ENCODE results near the gene PRM3.
A peak's percentile ranks its signal among the peaks of the same experiment; 100 is the strongest.

Gene PRM3

GRCh38 chr16:11272484-11272883 lies 945 bp downstream of the PRM3 start:
- no peaks in the 10 kb centered on the region for H3K9me3 ChIP-seq (ENCODE audit: control insufficient read depth, low read length)
- no peak overlapping the region for H3K4me3 ChIP-seq (ENCODE audit: insufficient read depth, low read depth, low read length, poor library complexity, severe bottlenecking)
- DNase-seq: no peak
- H3K27ac ChIP-seq (ENCODE audit: insufficient read depth, low read length, poor library complexity, severe bottlenecking): no peak overlapping the region
- no peaks in the 10 kb centered on the region for H3K36me3 ChIP-seq (ENCODE audit: control insufficient read depth, insufficient read depth, low read length)
- H3K27me3 ChIP-seq (replicated peaks; ENCODE audit: control insufficient read depth, insufficient read depth, low read length, poor library complexity, severe bottlenecking): no peaks in the 10 kb centered on the region
- no peaks in the 10 kb centered on the region for H3K4me1 ChIP-seq (ENCODE audit: control insufficient read depth, insufficient read depth, low read length, poor library complexity, severe bottlenecking)

DNA sequence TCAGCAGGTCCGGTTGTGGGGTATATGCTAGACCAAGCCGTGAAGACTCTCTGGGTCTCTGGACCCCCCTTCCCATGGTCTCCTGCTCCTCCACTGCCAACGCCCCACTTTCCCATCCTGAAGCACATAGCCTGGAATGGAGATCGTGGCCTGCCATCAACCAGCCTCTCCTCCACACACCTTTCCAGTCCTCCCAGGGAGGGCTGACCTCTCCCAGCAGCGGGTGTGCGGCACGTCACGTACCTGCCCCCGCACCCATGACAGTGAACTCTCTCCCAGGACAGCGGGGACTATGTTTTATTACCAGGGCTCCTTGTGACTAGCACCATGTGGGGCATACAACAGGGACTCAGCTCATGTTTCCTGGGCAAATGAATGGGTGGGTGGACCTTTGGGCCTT lies 1.8 kb downstream of the PRM3 start:
- no peaks in the 10 kb centered on the region for H3K27me3 ChIP-seq (replicated peaks; ENCODE audit: control insufficient read depth, insufficient read depth, low read length, poor library complexity, severe bottlenecking)
- no peak overlapping the region for H3K27ac ChIP-seq (ENCODE audit: insufficient read depth, low read length, poor library complexity, severe bottlenecking)
- H3K36me3 ChIP-seq (ENCODE audit: control insufficient read depth, insufficient read depth, low read length): no peaks in the 10 kb centered on the region
- H3K9me3 ChIP-seq (ENCODE audit: control insufficient read depth, low read length): no peaks in the 10 kb centered on the region
- H3K4me1 ChIP-seq (ENCODE audit: control insufficient read depth, insufficient read depth, low read length, poor library complexity, severe bottlenecking): no peaks in the 10 kb centered on the region
- no peak overlapping the region for H3K4me3 ChIP-seq (ENCODE audit: insufficient read depth, low read depth, low read length, poor library complexity, severe bottlenecking)
- no peak for DNase-seq

DNA sequence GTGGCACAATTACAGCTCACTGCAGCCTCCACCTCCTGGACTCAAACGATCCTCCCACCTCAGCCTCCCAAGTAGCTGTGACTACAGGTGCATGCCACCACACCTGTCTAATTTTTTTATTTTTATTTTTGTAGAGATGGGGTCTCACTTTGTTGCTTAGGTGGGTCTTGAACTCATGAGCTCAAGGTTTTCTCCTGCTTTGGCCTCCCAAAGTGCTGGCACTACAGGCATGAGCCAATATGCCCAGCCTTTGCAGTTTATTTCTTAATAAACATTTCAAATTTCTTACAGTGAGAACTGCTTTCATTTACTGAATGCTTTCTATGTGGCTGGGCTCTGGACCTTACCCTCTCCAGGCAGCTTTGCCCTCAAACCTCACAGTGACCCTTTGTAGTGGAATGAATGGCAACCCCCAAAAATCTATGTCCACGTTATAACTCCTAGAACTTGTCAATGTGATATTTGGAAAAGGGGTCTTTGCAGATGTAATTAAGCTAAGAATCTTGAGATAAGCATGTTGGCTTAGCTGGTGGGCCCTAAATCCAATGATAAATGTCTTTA lies 2.7 kb downstream of the PRM3 start:
- H3K36me3 ChIP-seq (ENCODE audit: control insufficient read depth, insufficient read depth, low read length): no peaks in the 10 kb centered on the region
- no peaks in the 10 kb centered on the region for H3K4me1 ChIP-seq (ENCODE audit: control insufficient read depth, insufficient read depth, low read length, poor library complexity, severe bottlenecking)
- no peak overlapping the region for H3K4me3 ChIP-seq (ENCODE audit: insufficient read depth, low read depth, low read length, poor library complexity, severe bottlenecking)
- H3K9me3 ChIP-seq (ENCODE audit: control insufficient read depth, low read length): no peaks in the 10 kb centered on the region
- no peak overlapping the region for H3K27ac ChIP-seq (ENCODE audit: insufficient read depth, low read length, poor library complexity, severe bottlenecking)
- DNase-seq: no peak
- no peaks in the 10 kb centered on the region for H3K27me3 ChIP-seq (replicated peaks; ENCODE audit: control insufficient read depth, insufficient read depth, low read length, poor library complexity, severe bottlenecking)

GRCh38 chr16:11268921-11269375 lies 4.5 kb downstream of the PRM3 start, which contains the start of gene TNP2:
Gene TNP2 (minus strand): TSS chr16:11269325. CDS start chr16:11269262, 63 bp downstream.
- Histone ChIP-seq H3K27ac (ENCODE audit: insufficient read depth, low read length, poor library complexity, severe bottlenecking) (no peak within 1 kb of the TSS), H3K27me3 (replicated peaks; ENCODE audit: control insufficient read depth, insufficient read depth, low read length, poor library complexity, severe bottlenecking) (no peaks in the 10 kb centered on the region), H3K4me1 (ENCODE audit: control insufficient read depth, insufficient read depth, low read length, poor library complexity, severe bottlenecking) (peaks cover 5% of the 10 kb centered on the region), H3K36me3 (ENCODE audit: control insufficient read depth, insufficient read depth, low read length) (no peaks in the 10 kb centered on the region), H3K4me3 (ENCODE audit: insufficient read depth, low read depth, low read length, poor library complexity, severe bottlenecking) (no peak within 1 kb of the TSS), H3K9me3 (ENCODE audit: control insufficient read depth, low read length) (no peaks in the 10 kb centered on the region)
- DNase-seq: no peak

DNA sequence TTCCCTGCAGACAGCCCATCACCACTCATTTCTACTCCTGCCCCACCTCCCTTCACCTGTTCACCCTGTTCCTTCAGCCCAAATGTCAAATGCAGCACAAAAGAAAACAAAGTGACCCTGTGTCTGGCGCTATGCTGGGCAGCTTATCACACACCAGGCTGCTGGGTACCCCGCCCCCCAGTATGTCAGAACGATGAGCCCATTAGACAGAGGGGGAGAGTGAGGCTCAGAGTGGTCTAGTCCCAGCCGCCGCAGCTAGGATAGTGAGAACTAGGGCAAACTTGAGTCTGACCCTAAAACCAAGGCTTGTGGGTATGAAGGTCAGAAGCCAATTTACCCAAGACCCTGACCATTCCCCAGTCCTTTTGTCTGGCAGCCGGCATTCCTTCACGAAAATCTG lies 8.3 kb downstream of the PRM3 start:
- no peak overlapping the region for H3K27ac ChIP-seq (ENCODE audit: insufficient read depth, low read length, poor library complexity, severe bottlenecking)
- H3K9me3 ChIP-seq (ENCODE audit: control insufficient read depth, low read length): no peaks in the 10 kb centered on the region
- H3K4me3 ChIP-seq (ENCODE audit: insufficient read depth, low read depth, low read length, poor library complexity, severe bottlenecking): no peak overlapping the region
- no peaks in the 10 kb centered on the region for H3K27me3 ChIP-seq (replicated peaks; ENCODE audit: control insufficient read depth, insufficient read depth, low read length, poor library complexity, severe bottlenecking)
- peaks cover 16% of the 10 kb centered on the region for H3K4me1 ChIP-seq (ENCODE audit: control insufficient read depth, insufficient read depth, low read length, poor library complexity, severe bottlenecking)
- no peak for DNase-seq
- no peaks in the 10 kb centered on the region for H3K36me3 ChIP-seq (ENCODE audit: control insufficient read depth, insufficient read depth, low read length)

- H3K36me3 ChIP-seq (ENCODE audit: control insufficient read depth, insufficient read depth, low read length): no peaks in the 10 kb centered on the region
Measured at GRCh38 chr16:11264155-11264832, 9.1 kb downstream of the PRM3 start.

DNA sequence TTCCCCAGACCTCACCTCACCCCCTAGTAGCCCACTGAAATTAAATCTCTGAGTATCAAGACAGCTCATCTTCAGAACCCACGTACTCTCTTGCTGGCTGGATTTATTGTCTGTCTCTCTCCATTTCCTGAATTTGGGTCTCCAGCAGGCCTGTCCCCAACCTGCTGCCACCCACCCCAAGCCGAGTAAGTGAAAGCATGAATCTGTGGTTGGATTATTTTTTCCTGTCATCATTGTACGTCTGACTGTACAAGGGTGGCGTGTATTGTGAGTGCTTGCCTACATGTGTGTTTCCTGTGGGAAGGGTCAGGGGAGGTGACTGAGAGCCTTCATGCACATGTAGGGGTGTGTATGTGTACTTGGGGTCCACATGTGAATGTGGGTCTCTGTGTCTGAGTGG lies 9.7 kb downstream of the PRM3 start:
- no peaks in the 10 kb centered on the region for H3K9me3 ChIP-seq (ENCODE audit: control insufficient read depth, low read length)
- peaks cover 20% of the 10 kb centered on the region for H3K4me1 ChIP-seq (ENCODE audit: control insufficient read depth, insufficient read depth, low read length, poor library complexity, severe bottlenecking)
- no peaks in the 10 kb centered on the region for H3K27me3 ChIP-seq (replicated peaks; ENCODE audit: control insufficient read depth, insufficient read depth, low read length, poor library complexity, severe bottlenecking)
- H3K4me3 ChIP-seq (ENCODE audit: insufficient read depth, low read depth, low read length, poor library complexity, severe bottlenecking): no peak overlapping the region
- no peaks in the 10 kb centered on the region for H3K36me3 ChIP-seq (ENCODE audit: control insufficient read depth, insufficient read depth, low read length)
- no peak overlapping the region for H3K27ac ChIP-seq (ENCODE audit: insufficient read depth, low read length, poor library complexity, severe bottlenecking)
- peak in 1 of 3 donors; percentile 8 for DNase-seq

More at GRCh38 chr16:11264155-11264832, 9.1 kb downstream of the PRM3 start:
- Histone ChIP-seq H3K27me3 (replicated peaks; ENCODE audit: control insufficient read depth, insufficient read depth, low read length, poor library complexity, severe bottlenecking) (no peaks in the 10 kb centered on the region), H3K9me3 (ENCODE audit: control insufficient read depth, low read length) (no peaks in the 10 kb centered on the region), H3K4me1 (ENCODE audit: control insufficient read depth, insufficient read depth, low read length, poor library complexity, severe bottlenecking) (peaks cover 16% of the 10 kb centered on the region), H3K4me3 (ENCODE audit: insufficient read depth, low read depth, low read length, poor library complexity, severe bottlenecking) (no peak overlapping the region), H3K27ac (ENCODE audit: insufficient read depth, low read length, poor library complexity, severe bottlenecking) (no peak overlapping the region)
- DNase-seq: no peak

DNA sequence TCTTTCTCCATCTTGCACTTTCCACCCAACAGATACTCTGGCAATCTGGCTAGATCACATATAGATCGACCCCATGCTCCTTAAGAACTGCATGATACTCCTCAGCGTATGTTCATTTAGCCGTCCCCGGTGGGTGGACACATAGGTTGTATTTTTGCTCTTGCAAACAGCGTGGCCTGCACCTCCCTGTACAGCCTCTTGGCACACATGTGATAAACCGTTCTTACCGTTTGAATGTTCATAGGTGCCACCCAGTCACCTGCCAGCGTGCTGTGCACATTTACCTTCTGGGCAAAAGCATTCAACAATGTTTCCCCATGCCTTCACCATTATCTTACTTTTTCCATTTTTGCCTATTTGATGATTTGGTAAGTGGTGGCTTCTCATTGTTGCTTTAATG lies 10.5 kb downstream of the PRM3 start:
- Histone ChIP-seq H3K4me1 (ENCODE audit: control insufficient read depth, insufficient read depth, low read length, poor library complexity, severe bottlenecking) (peaks cover 28% of the 10 kb centered on the region), H3K27ac (ENCODE audit: insufficient read depth, low read length, poor library complexity, severe bottlenecking) (no peak overlapping the region), H3K27me3 (replicated peaks; ENCODE audit: control insufficient read depth, insufficient read depth, low read length, poor library complexity, severe bottlenecking) (no peaks in the 10 kb centered on the region), H3K36me3 (ENCODE audit: control insufficient read depth, insufficient read depth, low read length) (no peaks in the 10 kb centered on the region), H3K9me3 (ENCODE audit: control insufficient read depth, low read length) (no peaks in the 10 kb centered on the region), H3K4me3 (ENCODE audit: insufficient read depth, low read depth, low read length, poor library complexity, severe bottlenecking) (no peak overlapping the region)
- DNase-seq: no peak

DNA sequence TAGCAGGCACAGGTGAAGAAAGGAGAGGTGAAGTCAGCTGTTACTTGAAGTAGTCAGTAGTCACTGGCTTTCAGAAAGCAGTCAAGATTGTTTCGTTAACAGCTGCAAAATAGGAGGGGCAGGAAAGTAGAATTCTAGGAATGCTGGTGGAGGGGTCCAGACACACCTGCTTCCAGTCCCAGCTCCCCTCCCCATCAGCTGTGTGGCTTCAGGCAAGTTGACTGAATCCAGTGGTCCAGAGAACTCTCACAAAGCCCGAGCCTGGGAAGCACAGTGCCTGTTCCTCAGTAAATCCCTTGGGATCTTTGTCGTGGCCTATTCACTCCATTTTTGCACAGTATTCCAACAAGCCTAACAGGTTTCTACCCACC lies 12.8 kb downstream of the PRM3 start:
- H3K36me3 ChIP-seq (ENCODE audit: control insufficient read depth, insufficient read depth, low read length): no peaks in the 10 kb centered on the region
- no peaks in the 10 kb centered on the region for H3K27me3 ChIP-seq (replicated peaks; ENCODE audit: control insufficient read depth, insufficient read depth, low read length, poor library complexity, severe bottlenecking)
- no peak overlapping the region for H3K4me3 ChIP-seq (ENCODE audit: insufficient read depth, low read depth, low read length, poor library complexity, severe bottlenecking)
- H3K27ac ChIP-seq (ENCODE audit: insufficient read depth, low read length, poor library complexity, severe bottlenecking): no peak overlapping the region
- no peaks in the 10 kb centered on the region for H3K9me3 ChIP-seq (ENCODE audit: control insufficient read depth, low read length)
- no peak for DNase-seq
- peaks cover 42% of the 10 kb centered on the region for H3K4me1 ChIP-seq (ENCODE audit: control insufficient read depth, insufficient read depth, low read length, poor library complexity, severe bottlenecking)

GRCh38 chr16:11259655-11260595 lies 13.5 kb downstream of the PRM3 start:
- H3K4me3 ChIP-seq (ENCODE audit: insufficient read depth, low read depth, low read length, poor library complexity, severe bottlenecking): no peak overlapping the region

More at GRCh38 chr16:11259655-11260595, 13.5 kb downstream of the PRM3 start:
- Histone ChIP-seq H3K9me3 (ENCODE audit: control insufficient read depth, low read length) (no peaks in the 10 kb centered on the region), H3K27me3 (replicated peaks; ENCODE audit: control insufficient read depth, insufficient read depth, low read length, poor library complexity, severe bottlenecking) (no peaks in the 10 kb centered on the region), H3K4me1 (ENCODE audit: control insufficient read depth, insufficient read depth, low read length, poor library complexity, severe bottlenecking) (peaks cover 42% of the 10 kb centered on the region), H3K36me3 (ENCODE audit: control insufficient read depth, insufficient read depth, low read length) (no peaks in the 10 kb centered on the region), H3K27ac (ENCODE audit: insufficient read depth, low read length, poor library complexity, severe bottlenecking) (no peak overlapping the region)
- DNase-seq: no peak

All from effector memory CD4-positive, alpha-beta T cell (primary cell).